ENCODE data around the gene TMEM270.

GRCh38 chr7:73831584-73831833 lies 29.4 kb upstream of the TMEM270 start:
- TF ChIP-seq, protein P1, sequence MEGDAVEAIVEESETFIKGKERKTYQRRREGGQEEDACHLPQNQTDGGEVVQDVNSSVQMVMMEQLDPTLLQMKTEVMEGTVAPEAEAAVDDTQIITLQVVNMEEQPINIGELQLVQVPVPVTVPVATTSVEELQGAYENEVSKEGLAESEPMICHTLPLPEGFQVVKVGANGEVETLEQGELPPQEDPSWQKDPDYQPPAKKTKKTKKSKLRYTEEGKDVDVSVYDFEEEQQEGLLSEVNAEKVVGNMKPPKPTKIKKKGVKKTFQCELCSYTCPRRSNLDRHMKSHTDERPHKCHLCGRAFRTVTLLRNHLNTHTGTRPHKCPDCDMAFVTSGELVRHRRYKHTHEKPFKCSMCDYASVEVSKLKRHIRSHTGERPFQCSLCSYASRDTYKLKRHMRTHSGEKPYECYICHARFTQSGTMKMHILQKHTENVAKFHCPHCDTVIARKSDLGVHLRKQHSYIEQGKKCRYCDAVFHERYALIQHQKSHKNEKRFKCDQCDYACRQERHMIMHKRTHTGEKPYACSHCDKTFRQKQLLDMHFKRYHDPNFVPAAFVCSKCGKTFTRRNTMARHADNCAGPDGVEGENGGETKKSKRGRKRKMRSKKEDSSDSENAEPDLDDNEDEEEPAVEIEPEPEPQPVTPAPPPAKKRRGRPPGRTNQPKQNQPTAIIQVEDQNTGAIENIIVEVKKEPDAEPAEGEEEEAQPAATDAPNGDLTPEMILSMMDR (IDR thresholded peaks at IDR 0.05): no peak
- TF ChIP-seq POLR2AphosphoS5 (IDR thresholded peaks at IDR 0.05; ENCODE audit: low read depth, low read length) (no peak), REST (IDR thresholded peaks at IDR 0.05; ENCODE audit: insufficient read depth in 1 of 2, low read depth in 2 of 2, low read length in 1 of 2) (no peak), SIN3A (IDR thresholded peaks at IDR 0.05; ENCODE audit: borderline replicate concordance, insufficient read depth, low read depth, low read length) (no peak)

Data from Panc1 (cell line).